ENCODE measurements around the gene FLRT1.

The FLRT1 gene

GRCh38 chr11:64035081-64035524 is 628 bp upstream of the FLRT1 start:
- CTCF ChIA-PET, result no interaction called here
- DNase-seq (ENCODE audit: extremely low spot score), result no peak

DNA sequence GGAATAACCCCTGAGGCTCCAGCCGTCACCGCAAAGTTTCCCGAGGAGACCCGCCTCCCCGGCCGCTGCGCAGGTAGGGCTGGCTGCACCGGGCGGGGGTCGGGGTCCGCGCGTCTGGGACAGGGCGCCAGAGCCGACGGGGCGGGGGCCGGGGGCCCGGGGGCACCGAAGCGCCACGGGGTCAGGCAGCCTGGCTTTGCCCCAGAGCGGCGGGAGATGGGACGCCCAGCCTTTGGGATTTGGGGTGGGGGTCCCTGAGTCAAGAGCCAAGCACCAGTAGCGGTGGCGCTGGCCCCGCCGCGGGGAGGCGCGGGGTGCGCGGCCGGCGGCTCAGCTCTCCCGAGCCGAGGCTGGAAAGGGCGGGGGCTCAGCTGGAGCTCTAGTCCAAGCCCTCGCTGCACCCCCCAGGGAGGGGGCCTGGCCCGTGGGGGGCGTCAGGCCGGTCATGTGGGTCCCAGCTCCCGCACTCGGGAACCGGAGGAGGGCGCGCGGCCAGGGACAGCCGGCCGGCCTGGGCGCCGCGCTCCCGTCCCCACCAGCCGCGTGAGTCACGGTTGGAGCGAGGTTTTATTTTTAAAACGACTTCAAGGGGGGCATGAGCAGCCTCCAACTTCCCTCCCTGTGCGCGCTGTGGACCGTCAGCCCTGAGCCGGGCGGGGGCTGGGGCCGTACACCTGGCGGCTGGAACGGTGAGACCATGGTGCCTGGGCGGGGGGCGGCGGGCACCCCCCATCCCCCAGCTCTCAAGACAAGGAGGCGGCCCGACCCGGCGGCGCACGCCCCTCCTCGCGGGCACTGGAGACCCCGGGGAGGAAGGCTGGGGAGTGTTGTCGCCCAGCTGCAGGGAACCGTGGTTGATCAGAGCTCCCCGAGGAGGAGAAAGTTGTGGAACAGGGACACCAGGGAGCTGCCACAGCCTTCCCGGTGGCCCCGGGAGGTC is 626 bp downstream of the FLRT1 start:
- ChIA-PET POLR2A (no interaction called here), CTCF (interaction anchor here (1.1 kb wide), 1 partner anchor 113 kb away, joined by 3 read pairs; no protein-coding TSS in a partner anchor)

More at GRCh38 chr11:64035081-64035524, 628 bp upstream of the FLRT1 start:
- POLR2A ChIA-PET, result no interaction called here
- TF ChIP-seq L3MBTL2 (conservative IDR thresholded peaks at IDR 0.05) (no peak), HDGF (IDR thresholded peaks at IDR 0.05; ENCODE audit: borderline replicate concordance) (no peak), TARDBP (IDR thresholded peaks at IDR 0.05) (no peak), FOXM1 (IDR thresholded peaks at IDR 0.05; ENCODE audit: borderline replicate concordance) (no peak), ZNF384 (IDR thresholded peaks at IDR 0.05) (no peak), SUZ12 (IDR thresholded peaks at IDR 0.05) (no peak), ARNT (IDR thresholded peaks at IDR 0.05) (no peak), FOXK2 (IDR thresholded peaks at IDR 0.05) (no peak)

GRCh38 chr11:64037027-64037634 is 1.4 kb downstream of the FLRT1 start:
- no peak for DNase-seq (ENCODE audit: extremely low spot score)
- POLR2A ChIA-PET, result no interaction called here
- CTCF ChIA-PET, result interaction anchor here (1.1 kb wide), 1 partner anchor 112 kb away, joined by 3 read pairs; no protein-coding TSS in a partner anchor
- TF ChIP-seq LEF1 (IDR thresholded peaks at IDR 0.05; ENCODE audit: borderline replicate concordance) (no peak), ARNT (IDR thresholded peaks at IDR 0.05) (no peak), PKNOX1 (IDR thresholded peaks at IDR 0.05) (no peak; the same call in 1 of the 2 replicates), SUZ12 (IDR thresholded peaks at IDR 0.05) (no peak), SP1 (IDR thresholded peaks at IDR 0.05) (no peak), NFRKB (IDR thresholded peaks at IDR 0.05) (no peak), ZNF384 (IDR thresholded peaks at IDR 0.05) (no peak), HDGF (IDR thresholded peaks at IDR 0.05; ENCODE audit: borderline replicate concordance) (no peak), CTBP1 (IDR thresholded peaks at IDR 0.05; ENCODE audit: borderline replicate concordance) (no peak), FOXM1 (IDR thresholded peaks at IDR 0.05; ENCODE audit: borderline replicate concordance) (no peak), TARDBP (IDR thresholded peaks at IDR 0.05) (no peak), ELF4 (IDR thresholded peaks at IDR 0.05) (no peak), BHLHE40 (IDR thresholded peaks at IDR 0.05; ENCODE audit: borderline replicate concordance) (no peak), FOXA1 (IDR thresholded peaks at IDR 0.05) (no peak), FOXK2 (IDR thresholded peaks at IDR 0.05) (no peak), L3MBTL2 (conservative IDR thresholded peaks at IDR 0.05) (no peak)

More for the DNA sequence above, 626 bp downstream of the FLRT1 start:
- DNase-seq (ENCODE audit: extremely low spot score), result peak; percentile 42
- TF ChIP-seq L3MBTL2 (conservative IDR thresholded peaks at IDR 0.05) (no peak), ARNT (IDR thresholded peaks at IDR 0.05) (no peak), SUZ12 (IDR thresholded peaks at IDR 0.05) (no peak), LEF1 (IDR thresholded peaks at IDR 0.05; ENCODE audit: borderline replicate concordance) (no peak), NFRKB (IDR thresholded peaks at IDR 0.05) (no peak), ELF4 (IDR thresholded peaks at IDR 0.05) (no peak), SP1 (IDR thresholded peaks at IDR 0.05) (no peak)

DNA sequence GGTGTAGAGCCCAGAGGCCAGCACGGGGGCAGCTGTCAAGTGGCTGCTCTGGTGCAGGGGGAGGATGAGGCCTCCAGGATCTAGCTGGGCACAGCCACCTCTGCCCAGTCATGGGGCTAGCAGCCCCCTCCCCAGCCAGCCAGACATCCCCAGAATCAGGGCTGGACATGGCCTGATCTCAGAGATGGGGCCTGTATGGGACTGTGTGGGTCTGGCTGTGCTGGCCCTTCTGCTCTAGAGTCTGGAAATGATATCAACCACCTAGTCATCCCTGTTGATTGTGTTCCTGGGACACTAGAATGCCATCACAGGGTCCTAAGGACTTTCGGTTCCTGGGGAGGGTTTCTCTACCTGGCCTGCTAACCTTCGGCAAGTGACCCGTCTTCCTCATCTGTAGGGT is 2.8 kb downstream of the FLRT1 start:
- TF ChIP-seq TARDBP (IDR thresholded peaks at IDR 0.05) (no peak), NFRKB (IDR thresholded peaks at IDR 0.05) (no peak), ARNT (IDR thresholded peaks at IDR 0.05) (no peak), FOXA1 (IDR thresholded peaks at IDR 0.05) (no peak), CTBP1 (IDR thresholded peaks at IDR 0.05; ENCODE audit: borderline replicate concordance) (no peak), FOXM1 (IDR thresholded peaks at IDR 0.05; ENCODE audit: borderline replicate concordance) (no peak), SP1 (IDR thresholded peaks at IDR 0.05) (no peak), LEF1 (IDR thresholded peaks at IDR 0.05; ENCODE audit: borderline replicate concordance) (no peak)
- ChIA-PET CTCF (no interaction called here), POLR2A (no interaction called here)
- no peak for DNase-seq (ENCODE audit: extremely low spot score)

- TF ChIP-seq FOXA1 (IDR thresholded peaks at IDR 0.05) (no peak), FOXK2 (IDR thresholded peaks at IDR 0.05) (no peak), BHLHE40 (IDR thresholded peaks at IDR 0.05; ENCODE audit: borderline replicate concordance) (no peak), ARNT (IDR thresholded peaks at IDR 0.05) (no peak), LEF1 (IDR thresholded peaks at IDR 0.05; ENCODE audit: borderline replicate concordance) (no peak)
- no peak for DNase-seq (ENCODE audit: extremely low spot score)
- ChIA-PET POLR2A (no interaction called here), CTCF (interaction anchor here (0.8 kb wide), 1 partner anchor 110 kb away, joined by 3 read pairs; no protein-coding TSS in a partner anchor)
Measured at GRCh38 chr11:64039012-64039665, 3.4 kb downstream of the FLRT1 start.

DNA sequence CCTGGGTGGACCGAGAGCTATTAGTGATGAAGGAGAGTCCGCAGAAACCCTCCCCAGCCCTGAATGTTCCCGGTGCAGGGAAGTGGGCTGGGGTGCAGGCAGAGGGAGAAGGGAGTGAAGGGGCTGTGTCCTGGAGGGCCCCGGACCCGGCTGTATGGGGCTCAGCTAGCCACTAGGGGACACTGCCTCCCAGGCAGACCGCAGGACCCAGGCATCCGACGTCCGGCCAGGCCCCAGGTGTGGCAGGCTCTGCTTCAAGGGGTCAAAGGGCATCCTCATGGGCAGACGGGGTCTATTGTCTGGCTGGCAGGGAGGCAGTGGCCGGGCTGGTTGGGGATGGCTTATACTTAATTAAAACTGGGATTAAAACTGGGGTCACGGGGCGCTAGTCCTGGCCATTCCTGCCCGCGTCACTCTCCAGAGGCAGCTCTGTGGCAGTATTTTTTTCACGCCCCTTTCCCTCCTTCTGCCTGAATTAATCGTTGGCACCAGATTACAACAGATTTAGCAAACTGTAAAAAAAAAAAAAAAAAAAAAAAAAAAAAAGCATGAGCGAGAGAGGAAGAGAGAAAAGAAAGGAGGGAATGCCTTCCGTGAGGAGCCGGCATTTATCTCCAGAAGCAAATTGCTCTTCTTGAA is 5.1 kb downstream of the FLRT1 start:
- POLR2A ChIA-PET, result no interaction called here
- CTCF ChIA-PET, result interaction anchor here (1.5 kb wide), 1 partner anchor 109 kb away, joined by 7 read pairs; no protein-coding TSS in a partner anchor
- DNase-seq (ENCODE audit: extremely low spot score), result peak; percentile 22
- TF ChIP-seq FOXM1 (IDR thresholded peaks at IDR 0.05; ENCODE audit: borderline replicate concordance) (no peak), PKNOX1 (IDR thresholded peaks at IDR 0.05) (no peak), CTBP1 (IDR thresholded peaks at IDR 0.05; ENCODE audit: borderline replicate concordance) (no peak), ARNT (IDR thresholded peaks at IDR 0.05) (no peak), SUZ12 (IDR thresholded peaks at IDR 0.05) (no peak), L3MBTL2 (conservative IDR thresholded peaks at IDR 0.05) (no peak), BHLHE40 (IDR thresholded peaks at IDR 0.05; ENCODE audit: borderline replicate concordance) (no peak), NFRKB (IDR thresholded peaks at IDR 0.05) (no peak), LEF1 (IDR thresholded peaks at IDR 0.05; ENCODE audit: borderline replicate concordance) (no peak), ZNF384 (IDR thresholded peaks at IDR 0.05) (no peak), TARDBP (IDR thresholded peaks at IDR 0.05) (no peak), FOXK2 (IDR thresholded peaks at IDR 0.05) (no peak), SP1 (IDR thresholded peaks at IDR 0.05) (no peak), FOXA1 (IDR thresholded peaks at IDR 0.05) (no peak), ELF4 (IDR thresholded peaks at IDR 0.05) (no peak), HDGF (IDR thresholded peaks at IDR 0.05; ENCODE audit: borderline replicate concordance) (no peak)
